Fibroblast of lung (primary cell): ENCODE data around the gene DTX1.

Experiments
- EZH2 ChIP-seq: IDR thresholded peaks from 2 replicates; pipeline ENCODE4 v1.5.1; 2012; ENCODE audit warnings: low read length, control low read depth, mild to moderate bottlenecking; ENCODE audit errors: missing control alignments
- TF ChIP-seq, protein P1 (sequence below), 2 donors: IDR thresholded peaks in 1 of 2; conservative IDR thresholded peaks in 1 of 2; 1 replicate in 1 of 2; 2 replicates in 1 of 2; pipeline ENCODE4 v1.5.1; 2011 to 2012; ENCODE audit warnings: low read length in 2 of 2, control low read depth in 1 of 2, inconsistent platforms in 1 of 2, low read depth in 1 of 2, mild to moderate bottlenecking in 1 of 2

DNA sequence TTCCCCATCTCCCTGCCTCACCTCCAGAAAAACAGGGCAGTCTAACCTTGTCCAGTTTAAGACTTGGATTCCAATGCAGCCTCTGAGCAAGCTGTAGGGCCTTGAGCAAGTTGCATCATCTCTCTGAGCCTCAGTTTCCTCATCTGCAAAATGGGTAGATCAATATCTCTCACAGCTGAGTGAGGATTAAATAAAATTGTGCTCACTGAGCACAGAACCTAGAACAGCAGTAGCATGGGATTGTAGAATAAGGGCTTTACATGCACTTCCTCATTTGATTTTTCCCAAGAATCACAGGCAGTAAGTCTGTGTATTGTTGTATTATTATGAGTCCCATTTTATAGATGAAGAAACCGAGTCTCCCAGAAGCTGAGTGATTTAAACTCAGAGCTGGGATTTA is 2.0 kb downstream of the DTX1 start:
- TF ChIP-seq EZH2 = no peak
- TF ChIP-seq, protein P1, sequence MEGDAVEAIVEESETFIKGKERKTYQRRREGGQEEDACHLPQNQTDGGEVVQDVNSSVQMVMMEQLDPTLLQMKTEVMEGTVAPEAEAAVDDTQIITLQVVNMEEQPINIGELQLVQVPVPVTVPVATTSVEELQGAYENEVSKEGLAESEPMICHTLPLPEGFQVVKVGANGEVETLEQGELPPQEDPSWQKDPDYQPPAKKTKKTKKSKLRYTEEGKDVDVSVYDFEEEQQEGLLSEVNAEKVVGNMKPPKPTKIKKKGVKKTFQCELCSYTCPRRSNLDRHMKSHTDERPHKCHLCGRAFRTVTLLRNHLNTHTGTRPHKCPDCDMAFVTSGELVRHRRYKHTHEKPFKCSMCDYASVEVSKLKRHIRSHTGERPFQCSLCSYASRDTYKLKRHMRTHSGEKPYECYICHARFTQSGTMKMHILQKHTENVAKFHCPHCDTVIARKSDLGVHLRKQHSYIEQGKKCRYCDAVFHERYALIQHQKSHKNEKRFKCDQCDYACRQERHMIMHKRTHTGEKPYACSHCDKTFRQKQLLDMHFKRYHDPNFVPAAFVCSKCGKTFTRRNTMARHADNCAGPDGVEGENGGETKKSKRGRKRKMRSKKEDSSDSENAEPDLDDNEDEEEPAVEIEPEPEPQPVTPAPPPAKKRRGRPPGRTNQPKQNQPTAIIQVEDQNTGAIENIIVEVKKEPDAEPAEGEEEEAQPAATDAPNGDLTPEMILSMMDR (conservative IDR thresholded peaks at IDR 0.05 in 1 of 2, IDR thresholded peaks at IDR 0.05 in 1 of 2; ENCODE audit: low read depth in 1 of 2, low read length in 2 of 2) = no peak
